ENCODE measurements around the gene MGME1.

DNA sequence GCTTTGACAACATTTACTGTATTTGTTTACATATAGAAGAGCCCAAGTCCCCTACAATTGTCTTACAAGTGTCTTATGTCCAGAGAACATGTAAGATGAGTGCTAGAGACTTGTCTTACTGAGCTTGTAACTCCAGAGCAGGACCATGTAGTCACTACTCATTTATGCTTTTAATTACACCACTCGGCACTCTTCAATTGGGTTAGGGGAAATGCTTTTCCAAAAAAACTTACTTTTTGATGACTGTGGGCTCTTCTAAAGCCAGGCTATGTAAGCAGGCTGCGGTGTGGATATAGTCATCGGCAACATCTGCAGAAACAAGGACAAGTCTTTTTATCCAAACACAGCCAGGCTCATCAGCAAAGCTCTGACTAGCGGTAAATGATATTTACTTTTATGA is 18.9 kb upstream of the MGME1 start:
- TF ChIP-seq, protein P1, sequence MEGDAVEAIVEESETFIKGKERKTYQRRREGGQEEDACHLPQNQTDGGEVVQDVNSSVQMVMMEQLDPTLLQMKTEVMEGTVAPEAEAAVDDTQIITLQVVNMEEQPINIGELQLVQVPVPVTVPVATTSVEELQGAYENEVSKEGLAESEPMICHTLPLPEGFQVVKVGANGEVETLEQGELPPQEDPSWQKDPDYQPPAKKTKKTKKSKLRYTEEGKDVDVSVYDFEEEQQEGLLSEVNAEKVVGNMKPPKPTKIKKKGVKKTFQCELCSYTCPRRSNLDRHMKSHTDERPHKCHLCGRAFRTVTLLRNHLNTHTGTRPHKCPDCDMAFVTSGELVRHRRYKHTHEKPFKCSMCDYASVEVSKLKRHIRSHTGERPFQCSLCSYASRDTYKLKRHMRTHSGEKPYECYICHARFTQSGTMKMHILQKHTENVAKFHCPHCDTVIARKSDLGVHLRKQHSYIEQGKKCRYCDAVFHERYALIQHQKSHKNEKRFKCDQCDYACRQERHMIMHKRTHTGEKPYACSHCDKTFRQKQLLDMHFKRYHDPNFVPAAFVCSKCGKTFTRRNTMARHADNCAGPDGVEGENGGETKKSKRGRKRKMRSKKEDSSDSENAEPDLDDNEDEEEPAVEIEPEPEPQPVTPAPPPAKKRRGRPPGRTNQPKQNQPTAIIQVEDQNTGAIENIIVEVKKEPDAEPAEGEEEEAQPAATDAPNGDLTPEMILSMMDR (conservative IDR thresholded peaks at IDR 0.05) = no peak
- TF ChIP-seq EZH2 (IDR thresholded peaks at IDR 0.05; ENCODE audit: low read depth) = no peak
